NCI-H2107 treated with DMSO at 0.1 percent for 48 hours (cell line): ENCODE results near the gene TXK.
A peak's percentile ranks its signal among the peaks of the same experiment; 100 is the strongest.
"Not testable (repeated sequence)": the region's sequence is repeated elsewhere in the genome, so short reads cannot be mapped to it uniquely, and the experiment has no call there.

ENCODE experiments used
- DNase-seq: peaks from one replicate; lab custom pipeline; 2025; ENCODE audit not compliant: unreplicated experiment; lab: John Stamatoyannopoulos, UW

The TXK gene

DNA sequence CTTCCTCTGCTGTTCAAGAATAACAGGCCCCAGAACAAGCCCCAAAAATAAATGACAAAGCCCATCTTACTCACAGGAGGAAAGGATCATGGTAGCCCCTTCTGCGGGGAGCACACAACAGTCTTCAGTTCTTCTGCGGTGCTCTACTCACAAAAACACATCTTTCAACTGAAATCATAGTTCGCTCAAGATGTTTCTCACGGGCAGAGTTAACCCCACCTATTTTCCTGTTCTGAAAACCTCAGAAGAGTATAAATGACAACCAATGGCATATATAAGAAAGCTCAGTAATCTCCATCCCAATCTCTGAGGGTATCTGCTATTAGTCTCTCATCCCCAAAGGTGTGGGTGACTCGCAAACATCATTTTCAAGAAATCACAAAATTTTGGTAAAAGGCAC, at the start of gene TXK:
TSS of gene TXK (minus strand) at position 170 of the 400 bp plus-strand sequence. CDS start at position 90, 80 bp downstream.
- no peak for DNase-seq

- no peak for DNase-seq
Measured at GRCh38 chr4:48180234-48180633, 46.2 kb upstream of the TXK start.

- no peak for DNase-seq
Measured at GRCh38 chr4:48178931-48179330, 44.9 kb upstream of the TXK start.

DNA sequence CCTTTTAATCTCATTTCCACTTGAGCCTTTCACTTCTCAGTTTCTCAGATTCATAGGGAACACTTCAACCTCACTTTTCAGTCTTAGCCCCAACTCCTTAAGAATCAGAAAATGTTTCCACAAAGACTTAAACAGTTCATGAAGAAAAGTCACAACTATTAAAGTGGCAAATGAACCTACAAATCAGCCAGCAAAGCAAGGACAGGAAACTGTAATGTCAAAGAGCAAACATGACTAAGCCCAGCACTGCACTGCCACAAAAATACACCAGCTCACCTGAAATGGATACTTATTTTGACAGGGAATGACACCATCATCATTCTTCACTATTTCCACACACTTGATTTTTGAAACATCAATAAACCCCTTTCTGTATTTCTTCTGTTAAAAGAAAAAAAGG, 41.8 kb upstream of the TXK start:
- DNase-seq = no peak

- DNase-seq = no peak
Measured at GRCh38 chr4:48175328-48175727, 41.3 kb upstream of the TXK start.

- DNase-seq = no peak
Measured at GRCh38 chr4:48173056-48173991, 39.3 kb upstream of the TXK start.

DNA sequence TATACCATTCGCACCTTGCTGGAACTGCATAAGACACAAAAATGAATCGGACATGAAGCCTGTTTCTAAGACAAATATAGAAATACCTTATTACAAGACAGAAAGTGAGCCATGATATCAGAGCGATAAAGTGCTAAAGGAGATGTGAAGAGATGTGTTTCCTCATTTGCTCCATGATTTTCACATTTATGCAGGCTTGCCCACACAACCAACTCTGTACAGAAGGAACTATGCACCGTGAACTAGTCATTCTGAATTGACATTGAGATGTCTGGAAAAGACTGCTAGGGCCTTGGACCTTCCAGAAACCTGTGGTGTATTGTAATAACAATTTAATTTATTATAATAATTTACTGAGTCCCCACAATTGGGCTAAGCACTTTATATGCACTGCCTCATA, 38.6 kb upstream of the TXK start:
- DNase-seq = no peak

DNA sequence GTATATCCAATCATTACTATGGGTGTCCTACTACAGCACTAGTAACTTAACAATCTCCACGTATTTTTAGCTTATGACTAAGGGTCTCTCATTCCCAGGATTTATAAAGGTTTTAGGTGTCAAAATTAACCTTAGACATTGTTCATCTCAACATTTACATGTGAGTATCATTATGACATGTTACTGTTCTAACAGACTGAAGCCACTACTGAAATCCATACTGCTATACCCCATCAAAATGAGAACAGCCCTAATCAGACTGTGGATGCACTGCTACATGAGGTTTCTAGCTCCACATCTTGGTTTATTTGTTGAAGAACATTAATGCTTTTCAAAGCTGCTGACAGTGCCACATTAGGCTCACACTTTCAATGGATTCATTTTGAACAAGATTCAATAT, 35.6 kb upstream of the TXK start:
- DNase-seq = no peak

DNA sequence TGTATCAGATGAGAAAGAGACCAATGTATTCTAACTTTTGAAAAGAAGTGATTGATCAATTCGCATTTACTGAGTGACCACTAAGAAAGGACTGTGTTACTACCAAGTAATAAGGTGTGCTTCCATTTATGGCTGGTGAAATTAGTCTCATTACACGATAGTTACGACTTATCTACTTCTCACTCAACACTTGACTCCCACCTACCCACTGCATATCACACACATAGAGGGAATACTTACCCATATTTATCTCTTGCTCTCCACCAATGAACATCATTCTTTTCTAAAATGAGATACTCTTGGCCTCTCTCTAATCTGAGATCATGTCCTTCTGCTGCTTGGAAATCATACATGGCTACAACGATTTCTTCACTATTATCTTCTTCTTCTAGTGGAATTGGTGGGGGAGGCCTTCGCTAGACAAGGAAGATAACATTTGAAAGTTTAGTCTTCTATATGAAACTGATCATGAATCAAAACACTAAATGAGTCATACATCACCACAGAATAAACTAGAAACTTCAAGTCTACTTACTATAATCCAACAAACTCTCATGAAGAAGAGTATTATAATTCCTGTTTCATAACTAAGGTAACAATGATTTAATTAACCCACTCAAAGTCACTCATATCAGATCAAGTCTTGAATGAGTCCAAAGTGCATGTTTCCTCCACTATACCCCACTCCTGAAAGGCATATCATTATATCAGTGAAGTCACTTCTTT, 33.7 kb upstream of the TXK start:
- no peak for DNase-seq

GRCh38 chr4:48164561-48164960, 30.5 kb upstream of the TXK start:
- not testable (repeated sequence) for DNase-seq

DNA sequence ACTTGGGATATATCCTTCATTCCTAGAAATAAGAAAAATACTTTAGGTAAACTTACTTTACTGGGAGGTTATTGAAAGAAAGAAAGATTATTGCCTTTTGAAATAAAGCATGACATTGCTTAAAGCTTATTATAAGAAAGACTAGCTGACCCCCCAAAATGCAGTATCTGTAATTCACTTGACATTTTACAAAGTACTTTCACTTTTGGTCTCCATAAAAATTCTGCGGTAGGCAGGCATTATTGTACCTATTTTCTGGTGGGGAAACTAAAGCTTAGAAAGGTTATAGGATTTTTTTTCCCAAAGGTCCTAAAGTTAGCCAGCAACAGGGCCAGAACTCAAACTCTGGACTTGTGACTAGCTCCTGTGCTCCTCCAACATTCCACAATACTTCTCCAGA, 29.7 kb upstream of the TXK start:
- no peak for DNase-seq

- DNase-seq = no peak
Measured at GRCh38 chr4:48162162-48162561, 28.1 kb upstream of the TXK start.

DNA sequence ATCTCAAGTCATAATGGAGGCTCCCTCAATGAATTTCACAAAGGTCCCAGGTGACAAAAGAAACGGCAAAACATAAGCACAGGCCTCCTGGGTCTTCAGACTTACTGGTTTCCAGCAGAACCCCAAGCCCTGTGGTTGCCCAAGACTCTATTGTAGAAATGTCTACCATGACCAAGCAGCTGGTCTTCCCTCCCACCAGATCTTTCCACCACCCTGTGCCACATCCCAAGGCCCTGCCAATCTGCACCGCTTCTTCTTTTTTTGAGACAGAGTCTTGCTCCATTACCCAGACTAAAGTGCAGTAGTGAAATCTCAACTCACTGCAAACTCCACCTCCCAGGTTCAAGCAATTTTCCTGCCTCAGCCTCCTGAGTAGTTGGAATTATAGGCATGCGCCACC, 23.2 kb upstream of the TXK start:
- no peak for DNase-seq

DNA sequence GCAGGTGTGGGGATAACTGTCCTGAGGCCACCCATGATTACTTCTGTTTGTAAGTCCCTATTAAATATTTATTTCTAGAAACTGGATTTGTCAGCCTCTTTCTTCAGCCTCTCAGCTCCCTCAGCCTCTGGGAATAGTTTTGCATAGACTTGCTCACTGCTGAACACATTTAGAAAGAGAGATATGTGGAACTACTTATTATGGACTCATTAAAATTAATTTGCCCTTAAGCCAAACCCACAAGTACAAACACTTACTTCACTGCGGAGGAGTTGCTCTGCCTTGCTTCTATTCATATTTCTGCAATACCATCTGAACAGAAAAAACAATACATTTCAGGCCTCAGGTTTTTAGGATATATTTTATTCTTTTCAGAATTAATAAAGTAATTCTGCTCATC, 22.4 kb upstream of the TXK start:
- DNase-seq = no peak

GRCh38 chr4:48153791-48154550, 19.9 kb upstream of the TXK start:
- DNase-seq = no peak

DNA sequence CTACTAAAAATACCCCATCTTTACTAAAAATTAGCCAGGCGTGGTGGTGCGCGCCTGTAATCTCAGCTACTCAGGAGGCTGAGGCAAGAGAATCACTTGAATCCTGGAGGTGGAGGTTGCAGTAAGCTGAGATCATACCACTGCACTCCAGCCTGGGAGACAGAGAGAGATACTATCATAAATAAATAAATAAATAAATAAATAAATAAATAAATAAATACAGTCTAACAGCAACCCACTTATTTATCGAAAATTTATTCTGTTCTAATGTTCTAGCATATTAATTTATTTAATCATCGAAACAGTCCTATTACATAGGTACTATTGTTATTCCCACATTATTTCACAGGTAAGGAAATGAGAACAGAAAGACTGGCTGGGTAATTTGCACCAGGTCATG, 18.2 kb upstream of the TXK start:
- no peak for DNase-seq

DNA sequence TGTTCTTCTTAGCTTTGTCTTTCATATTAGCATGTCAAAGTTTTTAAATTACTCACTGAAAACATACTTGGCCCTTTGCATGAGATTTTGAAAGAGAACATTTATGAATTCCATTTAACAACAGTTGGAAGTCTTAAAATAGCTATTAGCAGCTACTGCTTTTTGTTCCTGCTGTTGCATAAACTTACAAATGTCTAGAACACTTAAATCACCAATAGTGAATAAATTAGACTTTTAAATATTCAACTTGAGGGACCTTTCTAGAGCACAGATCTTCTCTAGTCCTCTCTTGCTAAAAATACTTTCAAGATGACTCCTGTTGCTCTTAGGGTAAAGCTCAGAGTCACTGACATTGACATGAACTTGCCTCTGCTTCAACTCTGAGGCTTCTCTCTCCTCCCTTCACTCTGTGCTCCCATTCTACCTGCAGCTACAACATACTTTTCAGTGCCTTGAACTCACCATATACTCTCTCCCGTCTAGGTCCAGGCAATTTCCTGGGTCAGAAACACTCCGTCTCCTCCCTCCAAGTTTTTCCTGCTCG, 15.8 kb upstream of the TXK start:
- no peak for DNase-seq

- no peak for DNase-seq
Measured at GRCh38 chr4:48147621-48148020, 13.6 kb upstream of the TXK start.

DNA sequence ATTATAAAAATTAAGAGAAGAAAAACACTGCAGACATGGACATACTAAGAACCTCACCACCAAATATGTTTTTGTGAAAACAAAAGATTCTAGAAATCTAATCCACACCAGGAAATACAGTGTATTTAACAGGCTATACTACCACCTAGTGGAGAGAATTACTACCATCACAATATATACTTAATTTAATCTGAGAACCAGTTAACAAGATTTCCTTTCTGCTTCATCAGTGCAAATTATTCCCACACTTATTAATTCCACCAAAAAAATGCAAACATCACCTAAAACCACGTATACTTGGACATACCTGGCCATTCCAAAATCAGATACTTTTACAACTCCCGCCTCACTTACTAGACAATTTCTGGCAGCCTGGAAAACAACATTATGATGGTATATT, 7.0 kb upstream of the TXK start:
- peak; percentile 2 for DNase-seq

DNA sequence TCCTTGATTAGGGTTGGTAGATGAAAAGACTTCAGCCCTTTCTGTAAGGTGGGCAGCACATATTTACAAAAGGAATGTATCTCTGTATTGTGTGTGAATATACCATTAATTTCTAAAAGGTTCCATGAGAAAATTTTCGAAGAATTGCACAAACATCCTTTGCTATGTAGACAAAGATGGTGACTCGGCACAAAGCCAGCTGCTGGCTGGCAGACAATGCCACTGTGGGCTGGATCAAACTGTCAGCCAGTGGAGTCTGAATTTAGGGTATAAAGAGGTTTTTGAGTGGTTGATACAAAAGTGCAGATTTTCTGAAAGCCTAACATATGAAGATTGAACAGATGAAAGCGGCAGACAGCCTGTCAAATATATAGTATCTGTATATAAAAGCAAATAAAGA, 5.6 kb upstream of the TXK start:
- DNase-seq = no peak

GRCh38 chr4:48138936-48139335, 4.9 kb upstream of the TXK start:
- no peak for DNase-seq
